GF-D8 (cell line): Measurements from ENCODE around the gene EGFR.
"Not testable (repeated sequence)": the region's sequence is repeated elsewhere in the genome, so short reads cannot be mapped to it uniquely, and the experiment has no call there.

ENCODE experiments used
- DNase-seq: peaks from one replicate; lab custom pipeline; 2025; lab: John Stamatoyannopoulos, UW

Gene EGFR

DNA sequence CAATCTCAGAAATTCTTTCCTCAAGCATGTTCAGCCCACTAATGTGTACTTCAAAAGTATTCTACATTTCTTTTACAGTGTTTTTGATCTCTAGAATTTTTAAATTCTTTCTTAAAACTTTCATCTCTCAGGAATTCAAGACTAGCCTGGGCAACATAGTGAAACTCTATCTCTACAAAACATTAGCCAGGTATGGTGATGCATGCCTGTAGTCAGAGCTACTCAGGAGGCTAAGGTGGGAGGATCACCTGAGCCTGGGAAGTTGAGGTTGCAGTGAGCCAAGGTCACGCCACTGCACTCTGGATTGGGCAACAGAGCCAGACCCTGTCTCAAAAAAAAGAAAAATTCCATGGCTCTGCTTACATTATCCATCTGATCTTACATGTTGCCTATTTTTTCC, 5.0 kb upstream of the EGFR start:
- no peak for DNase-seq

DNA sequence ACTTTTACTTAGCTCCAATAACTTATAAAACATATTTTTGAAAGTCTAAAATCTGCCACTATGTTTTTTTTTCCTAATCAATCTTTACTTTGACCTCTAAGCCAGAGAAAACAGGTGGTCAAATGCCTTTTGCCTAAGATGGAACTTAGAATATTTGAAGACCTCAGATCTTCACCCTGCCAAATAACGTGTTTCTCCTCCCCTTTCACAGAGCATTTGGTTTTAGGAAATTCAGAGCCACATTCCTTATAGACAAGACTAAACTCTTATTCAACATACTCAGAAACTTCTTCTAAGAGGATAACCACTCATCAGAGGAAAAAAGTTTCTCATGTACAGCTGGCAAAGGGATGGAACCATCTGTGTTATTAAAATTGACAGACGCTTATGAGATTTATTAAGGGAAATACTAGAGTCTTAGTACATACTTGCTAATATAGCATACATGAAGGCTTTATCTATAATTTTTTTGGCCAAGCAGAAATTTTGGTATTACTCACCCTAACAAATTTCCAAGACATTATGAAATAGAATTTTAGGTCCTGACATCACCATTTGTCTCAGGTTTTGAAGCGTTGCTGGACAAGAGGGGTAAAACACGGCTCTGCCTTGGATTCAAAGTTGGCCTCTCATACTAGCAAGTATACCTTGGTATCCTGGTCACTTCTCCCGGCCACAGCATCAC, 2.6 kb upstream of the EGFR start:
- DNase-seq = no peak

DNA sequence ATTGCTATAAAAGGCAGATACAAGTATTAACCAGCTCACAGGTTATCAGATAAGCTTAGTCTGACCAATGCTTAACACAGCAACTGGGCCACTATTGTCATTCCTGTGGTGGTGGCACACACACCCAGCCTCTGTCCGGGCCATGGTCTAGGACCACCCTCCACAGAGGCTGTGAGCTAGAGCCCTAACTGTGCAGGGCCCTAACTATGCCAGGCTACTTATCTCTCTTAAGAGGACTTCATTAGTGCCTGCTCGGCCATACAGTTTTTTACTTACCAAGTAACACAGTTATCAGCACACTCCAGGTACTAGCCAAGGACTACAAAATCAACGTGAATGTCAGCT, 2.1 kb upstream of the EGFR start:
- DNase-seq = no peak

DNA sequence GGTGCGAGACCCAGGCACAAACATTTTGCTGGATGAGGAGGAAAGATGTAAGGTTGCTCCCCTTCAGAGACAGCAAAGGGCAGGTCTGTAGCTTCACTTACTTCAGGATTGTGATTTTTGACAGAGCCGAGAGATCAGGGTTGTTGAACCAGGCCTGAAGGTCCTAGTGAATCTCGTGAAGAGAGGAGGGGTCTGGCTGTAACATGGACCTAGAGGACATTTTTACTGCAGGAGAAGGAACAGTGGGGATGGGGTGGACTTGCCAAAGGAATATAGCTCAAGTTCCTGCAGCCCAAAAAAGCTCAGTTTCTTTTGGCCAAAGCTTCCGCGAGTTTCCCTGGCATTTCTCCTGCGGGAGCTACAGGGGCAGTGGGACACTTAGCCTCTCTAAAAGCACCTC, 976 bp upstream of the EGFR start:
- no peak for DNase-seq

DNA sequence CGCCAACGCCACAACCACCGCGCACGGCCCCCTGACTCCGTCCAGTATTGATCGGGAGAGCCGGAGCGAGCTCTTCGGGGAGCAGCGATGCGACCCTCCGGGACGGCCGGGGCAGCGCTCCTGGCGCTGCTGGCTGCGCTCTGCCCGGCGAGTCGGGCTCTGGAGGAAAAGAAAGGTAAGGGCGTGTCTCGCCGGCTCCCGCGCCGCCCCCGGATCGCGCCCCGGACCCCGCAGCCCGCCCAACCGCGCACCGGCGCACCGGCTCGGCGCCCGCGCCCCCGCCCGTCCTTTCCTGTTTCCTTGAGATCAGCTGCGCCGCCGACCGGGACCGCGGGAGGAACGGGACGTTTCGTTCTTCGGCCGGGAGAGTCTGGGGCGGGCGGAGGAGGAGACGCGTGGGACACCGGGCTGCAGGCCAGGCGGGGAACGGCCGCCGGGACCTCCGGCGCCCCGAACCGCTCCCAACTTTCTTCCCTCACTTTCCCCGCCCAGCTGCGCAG, 424 bp downstream of the EGFR start:
- DNase-seq = no peak

DNA sequence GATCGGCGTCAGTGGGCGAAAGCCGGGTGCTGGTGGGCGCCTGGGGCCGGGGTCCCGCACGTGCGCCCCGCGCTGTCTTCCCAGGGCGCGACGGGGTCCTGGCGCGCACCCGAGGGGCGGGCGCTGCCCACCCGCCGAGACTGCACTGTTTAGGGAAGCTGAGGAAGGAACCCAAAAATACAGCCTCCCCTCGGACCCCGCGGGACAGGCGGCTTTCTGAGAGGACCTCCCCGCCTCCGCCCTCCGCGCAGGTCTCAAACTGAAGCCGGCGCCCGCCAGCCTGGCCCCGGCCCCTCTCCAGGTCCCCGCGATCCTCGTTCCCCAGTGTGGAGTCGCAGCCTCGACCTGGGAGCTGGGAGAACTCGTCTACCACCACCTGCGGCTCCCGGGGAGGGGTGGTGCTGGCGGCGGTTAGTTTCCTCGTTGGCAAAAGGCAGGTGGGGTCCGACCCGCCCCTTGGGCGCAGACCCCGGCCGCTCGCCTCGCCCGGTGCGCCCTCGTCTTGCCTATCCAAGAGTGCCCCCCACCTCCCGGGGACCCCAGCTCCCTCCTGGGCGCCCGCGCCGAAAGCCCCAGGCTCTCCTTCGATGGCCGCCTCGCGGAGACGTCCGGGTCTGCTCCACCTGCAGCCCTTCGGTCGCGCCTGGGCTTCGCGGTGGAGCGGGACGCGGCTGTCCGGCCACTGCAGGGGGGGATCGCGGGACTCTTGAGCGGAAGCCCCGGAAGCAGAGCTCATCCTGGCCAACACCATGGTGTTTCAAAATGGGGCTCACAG, 1.1 kb downstream of the EGFR start:
- no peak for DNase-seq

DNA sequence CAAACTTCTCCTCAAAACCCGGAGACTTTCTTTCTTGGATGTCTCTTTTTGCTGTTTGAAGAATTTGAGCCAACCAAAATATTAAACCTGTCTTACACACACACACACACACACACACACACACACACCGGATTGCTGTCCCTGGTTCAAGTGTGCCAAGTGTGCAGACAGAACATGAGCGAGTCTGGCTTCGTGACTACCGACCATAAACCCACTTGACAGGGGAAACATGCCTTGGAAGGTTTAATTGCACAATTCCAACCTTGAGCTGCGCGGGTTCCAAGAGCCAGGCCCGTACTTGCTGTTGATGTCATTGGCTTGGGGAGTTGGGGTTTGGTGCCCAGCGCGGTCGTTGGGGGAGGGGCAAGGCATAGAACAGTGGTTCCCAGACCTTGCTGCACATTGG, 1.7 kb downstream of the EGFR start:
- no peak for DNase-seq

DNA sequence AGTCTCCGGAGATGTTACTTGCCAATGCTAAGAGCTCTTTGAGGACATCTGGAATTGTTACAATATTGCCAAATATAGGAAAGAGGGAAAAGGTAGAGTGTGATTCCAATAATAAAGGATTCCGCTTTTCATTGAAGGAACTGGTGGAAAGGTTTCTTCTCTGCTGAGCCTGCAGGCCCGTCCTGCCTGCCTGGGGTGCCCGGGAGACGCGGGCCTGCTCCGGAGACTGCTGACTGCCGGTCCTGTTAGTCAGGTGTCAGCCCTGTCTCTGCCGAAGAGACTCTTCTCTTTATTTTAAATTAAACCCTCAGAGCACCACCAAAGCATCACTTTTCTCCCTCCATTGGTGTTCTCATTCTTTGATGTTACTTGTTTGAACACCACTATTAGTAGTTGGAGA, 2.2 kb downstream of the EGFR start:
- DNase-seq = no peak

DNA sequence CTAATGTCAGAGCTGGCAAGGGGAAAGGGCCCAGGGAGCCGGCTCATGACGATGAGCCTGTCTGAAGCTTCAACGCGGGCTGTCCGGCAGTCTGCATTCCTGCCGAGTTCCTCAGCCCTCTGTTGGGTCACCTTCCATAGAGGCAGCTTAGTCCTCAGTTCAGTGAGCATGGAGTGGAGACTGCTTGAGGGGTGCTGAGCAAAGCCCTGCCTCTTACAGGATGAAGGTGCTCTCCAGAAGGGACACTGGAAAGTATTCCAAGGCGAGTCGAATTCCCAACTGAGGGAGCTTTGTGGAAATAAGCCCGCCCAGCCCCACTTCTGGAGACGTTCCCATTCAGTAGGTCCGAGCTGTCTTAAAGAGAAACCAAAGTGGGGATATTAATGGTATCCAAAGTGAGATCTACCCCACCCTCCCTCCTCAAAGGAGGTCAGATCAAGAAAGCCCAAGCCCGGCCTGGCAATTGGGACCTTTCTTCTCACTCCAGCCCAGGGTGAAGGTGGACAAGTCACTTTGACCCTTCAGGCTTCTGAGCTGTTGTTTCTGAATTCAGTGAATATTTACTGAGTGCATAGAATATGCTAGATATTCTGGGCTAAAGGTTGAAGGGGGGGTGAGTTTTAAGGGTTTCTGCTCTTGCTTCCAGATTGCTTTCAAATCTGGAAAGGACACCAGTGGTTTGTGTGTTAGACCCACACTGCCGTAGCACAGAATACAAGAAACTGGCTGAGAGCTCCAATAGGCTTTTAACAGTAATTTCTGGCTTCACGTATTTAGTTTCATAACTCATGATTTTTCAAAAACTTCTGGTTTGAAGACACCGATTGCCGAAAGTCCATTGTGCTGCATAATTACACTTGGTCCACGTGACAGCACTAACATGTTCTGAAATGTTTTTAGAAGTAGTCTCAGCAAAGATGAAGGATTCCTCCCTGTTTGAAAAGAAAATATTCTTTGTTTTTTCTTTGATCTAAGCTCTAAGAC, 3.5 kb downstream of the EGFR start:
- no peak for DNase-seq

DNA sequence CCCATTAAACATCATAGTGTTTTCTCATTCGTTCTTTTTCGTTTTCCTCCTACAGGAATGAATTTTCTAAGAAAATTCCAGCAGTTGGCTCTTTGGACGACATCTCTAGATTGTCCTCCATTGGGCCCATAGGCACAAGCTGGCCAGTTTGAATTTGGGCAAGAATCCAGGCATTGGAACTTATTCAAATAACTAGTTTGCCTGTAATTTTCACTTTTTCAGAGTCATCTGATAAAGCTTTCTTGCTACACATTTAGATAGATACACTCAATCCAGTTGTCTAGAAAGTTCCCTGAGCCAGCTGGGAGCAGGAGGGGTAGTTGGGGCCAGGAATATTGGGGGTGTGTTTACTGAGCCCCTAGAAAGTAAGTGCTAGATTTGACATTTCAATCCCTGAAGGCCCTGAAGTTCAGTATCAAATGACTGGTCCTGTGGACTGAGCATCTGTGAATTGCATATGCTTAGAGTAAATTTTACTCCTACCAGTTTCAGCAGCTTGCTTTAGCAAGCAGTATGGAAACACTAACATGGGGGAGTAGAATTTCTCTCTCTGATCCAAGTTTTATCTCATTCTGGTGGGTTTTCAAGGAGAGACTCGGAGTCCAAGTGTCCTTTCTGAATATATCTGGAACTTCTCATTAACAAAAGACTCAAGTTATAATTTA, 5.2 kb downstream of the EGFR start:
- no peak for DNase-seq

DNA sequence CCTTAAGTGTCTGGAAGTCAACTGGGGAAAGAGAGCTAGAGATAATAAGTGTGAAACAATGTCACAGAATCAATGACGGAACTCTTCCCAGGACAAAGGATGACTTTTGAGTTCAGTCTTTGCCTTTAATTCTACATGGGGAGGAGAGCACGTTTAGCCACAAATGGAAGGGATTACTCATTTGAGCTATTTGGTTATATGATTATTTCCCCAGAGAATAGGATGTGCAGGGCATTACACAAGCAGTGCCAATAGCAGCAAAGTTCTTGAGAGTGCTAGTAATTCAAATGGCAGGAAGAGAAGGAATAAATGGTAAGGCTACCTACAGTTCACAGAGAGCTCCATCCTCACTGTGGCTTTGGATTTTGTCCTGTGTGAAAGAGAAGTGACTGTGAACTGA, 6.0 kb downstream of the EGFR start:
- no peak for DNase-seq

DNA sequence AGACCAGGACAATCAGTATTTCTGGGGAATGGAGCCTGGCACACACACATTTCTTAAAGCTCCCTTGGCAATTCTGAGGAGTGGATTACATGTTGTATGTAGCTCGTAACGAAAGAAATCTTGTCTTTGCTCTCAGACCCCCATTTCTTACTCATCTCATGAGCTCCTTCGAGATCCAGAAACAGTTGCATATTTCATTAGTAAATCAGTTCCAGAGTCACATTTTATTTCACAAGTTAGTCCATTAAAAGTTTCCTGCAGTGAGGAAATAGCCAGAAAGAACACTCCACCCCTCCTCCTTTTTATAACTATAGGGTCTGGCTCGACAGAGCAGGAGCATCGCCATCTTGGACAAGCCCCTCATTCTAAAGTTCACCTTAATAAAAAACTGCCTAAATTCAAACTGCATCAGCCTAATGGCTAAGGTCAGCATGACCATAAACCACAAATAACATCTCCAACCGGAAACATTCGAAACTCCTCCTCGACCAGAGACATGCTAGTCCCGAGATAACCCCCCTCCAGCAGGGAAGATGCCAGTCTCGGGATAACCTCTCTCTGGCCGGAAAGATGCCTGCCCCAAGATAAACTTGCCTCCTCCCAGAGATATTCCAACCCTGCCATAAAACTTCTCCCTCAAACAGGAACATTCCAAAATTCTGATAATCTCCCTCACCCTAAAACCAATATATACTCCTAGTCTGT, 7.4 kb downstream of the EGFR start:
- DNase-seq = no peak

DNA sequence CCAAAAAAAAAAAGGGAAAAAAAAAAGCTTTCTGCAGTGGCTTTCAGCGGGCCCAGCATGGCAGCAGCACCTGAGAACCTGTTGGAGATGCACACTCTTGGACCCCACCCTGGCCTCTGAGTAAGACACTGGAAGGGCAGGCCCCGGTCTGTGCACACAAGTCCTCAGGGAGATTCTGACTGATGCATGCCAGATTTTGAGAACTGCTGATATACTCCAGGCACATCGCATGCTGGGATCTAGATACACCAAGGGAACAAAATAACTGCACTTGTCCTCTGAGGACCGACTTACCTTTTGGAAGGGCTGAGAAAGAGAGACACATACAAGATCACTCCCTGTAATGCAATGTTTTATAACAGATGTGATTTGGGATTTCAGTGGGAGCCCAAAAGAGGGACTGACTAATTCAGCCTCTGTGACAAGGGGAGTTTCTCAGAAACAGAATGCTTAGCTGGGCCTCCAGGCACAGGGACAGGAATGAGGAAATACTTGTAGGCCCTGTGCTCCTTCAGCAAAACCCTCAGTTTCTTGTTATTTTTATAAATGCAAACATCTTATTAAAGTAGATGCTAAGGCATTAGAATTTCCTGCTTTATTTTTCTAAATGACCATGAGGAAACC, 8.2 kb downstream of the EGFR start:
- DNase-seq = no peak

DNA sequence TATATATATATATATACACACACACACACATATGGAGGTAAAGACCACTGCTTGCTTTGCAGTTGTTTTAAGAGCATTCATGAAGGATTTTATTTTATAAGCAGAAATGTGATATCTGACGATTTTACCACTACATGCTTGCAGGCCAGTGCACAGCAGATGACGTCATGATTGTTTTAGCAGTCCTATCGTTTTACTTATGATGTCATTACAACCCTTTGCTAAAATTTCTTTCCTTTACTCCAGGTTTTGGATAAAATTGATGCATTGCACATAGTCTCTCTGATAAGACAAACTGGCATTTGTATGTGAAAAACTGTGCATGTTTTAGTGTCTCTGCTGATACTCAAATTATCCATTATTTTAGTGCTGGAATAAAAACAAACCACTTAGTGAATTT, 9.2 kb downstream of the EGFR start:
- DNase-seq = no peak

DNA sequence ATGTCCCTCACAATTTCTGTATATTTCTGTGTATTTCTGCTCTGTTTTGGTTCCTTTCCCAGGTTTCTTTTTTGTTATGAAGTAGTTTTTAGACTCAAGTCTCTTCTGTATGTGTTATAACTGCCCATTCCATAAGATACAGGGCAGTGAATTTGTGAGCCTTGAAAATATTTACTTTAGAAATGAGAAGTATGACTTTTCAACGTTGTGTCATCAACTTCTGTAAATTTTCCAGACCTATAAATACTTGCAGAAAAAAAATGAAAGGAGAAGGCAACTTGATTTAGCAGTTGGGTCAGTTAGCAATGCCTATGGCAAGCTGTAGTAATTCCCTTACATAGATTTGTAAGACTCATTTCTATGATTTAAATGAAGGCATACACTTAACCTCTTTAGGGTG, 11.5 kb downstream of the EGFR start:
- DNase-seq = no peak

DNA sequence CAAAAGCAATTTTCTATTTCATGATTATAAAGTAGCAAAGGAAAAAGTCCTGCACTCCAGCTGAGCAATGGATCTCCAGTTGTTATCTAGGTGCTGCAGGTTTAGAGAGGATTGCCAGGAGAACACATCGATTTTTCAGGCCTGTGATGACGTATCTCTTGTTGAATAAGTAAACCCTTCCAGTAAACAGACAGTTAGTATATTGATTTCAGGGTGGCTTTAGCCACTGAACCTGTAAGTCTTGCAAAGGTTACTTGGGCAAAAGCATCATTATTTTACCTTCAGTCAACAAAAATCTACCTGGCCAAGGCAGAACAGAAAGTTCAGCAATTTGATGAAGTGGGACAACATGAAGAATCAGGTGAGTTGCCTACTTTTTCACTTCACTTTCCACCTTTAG, 12.3 kb downstream of the EGFR start:
- DNase-seq = no peak

DNA sequence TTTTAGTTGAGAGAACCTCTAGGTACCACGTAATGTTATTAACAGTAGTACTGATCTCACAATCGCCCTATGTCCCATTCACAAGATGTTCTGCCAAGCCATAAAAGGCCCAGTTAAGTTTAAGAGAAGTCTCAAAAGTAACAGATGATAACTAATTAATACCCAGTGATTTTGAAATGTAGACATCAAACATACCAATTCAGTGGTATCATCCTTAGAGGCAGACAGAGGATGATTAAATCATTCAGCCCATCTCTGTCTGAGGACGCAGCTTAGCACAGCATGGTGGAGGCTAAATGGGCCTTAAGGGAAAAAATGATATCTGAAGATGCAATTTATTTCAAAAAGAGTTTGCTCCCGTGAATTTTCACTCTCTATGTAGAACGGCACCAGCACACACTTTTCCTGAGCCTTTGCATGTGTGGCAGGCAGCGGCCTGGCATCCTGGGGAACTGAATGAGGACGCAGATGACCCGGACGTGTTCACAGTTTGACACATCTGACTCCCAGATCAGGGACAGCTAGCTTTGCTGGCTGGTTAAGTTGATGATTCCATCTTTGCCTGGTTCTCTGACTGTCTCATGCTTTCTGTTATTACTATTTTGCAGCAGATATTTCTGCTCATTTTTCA, 13.4 kb downstream of the EGFR start:
- no peak for DNase-seq

DNA sequence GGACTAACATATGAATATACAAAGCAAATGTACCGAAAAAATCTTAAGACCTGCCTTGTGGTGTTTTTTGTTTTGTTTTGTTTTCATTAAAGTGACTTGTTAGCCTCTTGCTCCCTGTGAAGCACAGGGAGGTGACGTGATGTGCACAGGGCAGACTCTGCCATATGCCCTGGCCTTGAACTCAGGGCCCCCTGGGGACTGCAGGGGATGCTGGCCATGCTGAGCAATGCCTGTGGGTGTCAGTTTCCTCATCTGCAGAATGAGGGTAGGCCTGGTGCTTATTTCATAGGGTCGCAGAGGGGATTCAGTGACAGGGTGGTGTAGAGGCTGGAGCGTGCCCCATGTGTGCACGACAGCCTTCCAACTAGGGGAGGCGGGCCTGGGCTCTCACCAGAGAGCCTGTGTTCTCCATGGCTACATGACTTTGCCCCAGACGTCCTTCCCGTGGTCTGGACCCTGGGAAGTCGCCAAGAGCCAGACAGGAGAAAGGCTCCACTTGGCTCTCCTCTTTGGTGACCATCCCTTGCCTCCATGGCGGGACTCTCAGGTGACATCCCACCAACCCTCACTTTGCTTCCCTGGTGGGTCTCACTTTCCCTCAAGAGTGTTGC, 14.5 kb downstream of the EGFR start:
- DNase-seq = no peak

DNA sequence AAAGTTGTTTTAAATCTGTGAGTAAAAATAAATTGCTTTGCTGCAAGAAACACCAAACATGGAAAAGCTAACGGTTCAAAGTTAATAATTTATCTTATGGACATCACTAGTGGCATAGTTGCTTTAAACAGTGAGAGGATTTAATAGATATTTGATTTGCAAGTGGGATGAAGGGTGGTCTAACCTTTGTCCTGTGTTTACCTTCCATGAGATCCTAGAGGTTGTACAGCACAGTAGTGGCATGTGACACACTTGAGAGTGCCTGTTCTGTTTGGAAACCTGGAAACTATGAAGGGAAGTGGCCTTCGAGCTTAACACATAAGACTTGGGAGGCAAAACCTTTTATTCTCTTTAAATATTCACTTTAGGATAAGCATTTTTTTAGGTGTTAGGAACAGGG, 16.0 kb downstream of the EGFR start:
- DNase-seq = no peak

DNA sequence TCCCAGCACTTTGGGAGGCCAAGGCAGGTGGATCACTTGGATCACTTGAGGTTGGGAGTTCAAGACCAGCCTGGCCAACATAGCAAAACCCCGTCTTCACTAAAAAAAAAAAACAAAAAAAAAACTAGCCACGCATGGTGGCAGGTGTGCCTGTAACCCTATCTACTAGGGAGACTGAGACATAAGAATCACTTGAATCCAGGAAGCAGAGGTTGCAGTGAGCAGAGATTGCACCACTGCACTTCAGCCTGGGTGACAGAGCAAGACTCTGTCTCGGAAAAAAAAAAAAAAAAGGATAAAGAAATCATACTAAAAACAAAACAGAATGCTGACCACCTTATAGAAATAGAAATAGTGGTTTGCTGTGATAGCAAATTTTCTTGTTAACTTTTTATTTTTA, 16.6 kb downstream of the EGFR start:
- DNase-seq = not testable (repeated sequence)
